HG02571 (cell line): Measurements from ENCODE around the gene SETBP1.

Experiments
- ATAC-seq: cut with Tn5 transposase; IDR thresholded peaks from one replicate; pipeline ENCODE4 v1.9.1; 2021; ENCODE audit warnings: mild to moderate bottlenecking, moderate library complexity; ENCODE audit not compliant: unreplicated experiment

The SETBP1 gene

GRCh38 chr18:44679056-44679913, 1.4 kb upstream of the SETBP1 start:
- ATAC-seq, result peak; percentile 86

- peak; percentile 4 for ATAC-seq
Measured at GRCh38 chr18:44679914-44680272, 795 bp upstream of the SETBP1 start.

GRCh38 chr18:44681076-44681970, 635 bp downstream of the SETBP1 start:
- ATAC-seq, result no peak

GRCh38 chr18:44682201-44682870, 1.6 kb downstream of the SETBP1 start:
- no peak for ATAC-seq

GRCh38 chr18:44682871-44683221, 2.2 kb downstream of the SETBP1 start:
- no peak for ATAC-seq

- ATAC-seq, result no peak
Measured at GRCh38 chr18:44683556-44683955, 2.9 kb downstream of the SETBP1 start.

- no peak for ATAC-seq
Measured at GRCh38 chr18:44685296-44685695, 4.6 kb downstream of the SETBP1 start.

- no peak for ATAC-seq
Measured at GRCh38 chr18:44686156-44686555, 5.5 kb downstream of the SETBP1 start.

- ATAC-seq, result no peak
Measured at GRCh38 chr18:44687421-44687820, 6.7 kb downstream of the SETBP1 start.

- ATAC-seq, result no peak
Measured at GRCh38 chr18:44689736-44690135, 9.0 kb downstream of the SETBP1 start.

GRCh38 chr18:44691148-44691925, 10.6 kb downstream of the SETBP1 start:
- ATAC-seq, result no peak

- ATAC-seq, result no peak
Measured at GRCh38 chr18:44693030-44693784, 12.5 kb downstream of the SETBP1 start.

- ATAC-seq, result no peak
Measured at GRCh38 chr18:44695503-44695902, 14.8 kb downstream of the SETBP1 start.

- ATAC-seq, result no peak
Measured at GRCh38 chr18:44696892-44697291, 16.2 kb downstream of the SETBP1 start.

GRCh38 chr18:44697315-44697714, 16.6 kb downstream of the SETBP1 start:
- ATAC-seq, result no peak

GRCh38 chr18:44698518-44698917, 17.8 kb downstream of the SETBP1 start:
- no peak for ATAC-seq

GRCh38 chr18:44699572-44700261, 19.0 kb downstream of the SETBP1 start:
- ATAC-seq, result no peak

- no peak for ATAC-seq
Measured at GRCh38 chr18:44700652-44701051, 20.0 kb downstream of the SETBP1 start.

- no peak for ATAC-seq
Measured at GRCh38 chr18:44701227-44701626, 20.5 kb downstream of the SETBP1 start.
